ENCODE results near the gene ZAP70.

DNA sequence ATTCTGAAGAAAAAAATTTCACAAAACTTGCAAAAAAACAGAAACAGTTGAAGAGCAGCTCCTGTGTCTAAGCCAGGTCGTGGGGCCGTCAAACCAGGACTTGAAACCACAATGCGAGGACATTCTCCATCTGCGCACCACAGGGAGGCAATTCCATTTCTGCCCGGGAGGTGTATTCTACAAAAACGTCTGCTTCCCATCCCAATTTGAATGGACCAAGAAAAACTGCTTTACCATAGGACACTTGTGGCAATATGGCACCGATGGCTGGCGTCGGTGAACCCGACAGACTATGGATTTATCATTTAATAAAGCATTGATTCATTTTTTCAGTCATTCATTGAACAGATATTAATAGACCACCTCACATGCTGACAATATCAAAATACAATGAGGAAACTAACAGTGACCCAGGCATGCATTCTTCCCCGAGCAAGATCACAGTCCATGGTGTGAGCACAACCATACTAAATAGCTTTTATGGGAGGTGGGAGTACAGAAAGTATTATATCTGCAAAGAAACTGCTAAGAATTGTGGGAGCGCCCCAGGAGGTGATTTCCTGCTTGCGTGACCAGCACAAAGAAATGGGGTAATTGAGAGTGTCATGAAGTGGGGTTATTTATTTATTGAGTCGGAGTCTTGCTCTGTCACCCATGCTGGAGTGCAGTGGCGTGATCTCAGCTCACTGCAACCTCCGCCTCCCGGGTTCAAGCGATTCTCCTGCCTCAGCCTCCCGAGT is 10.5 kb upstream of the ZAP70 start:
- no peak for TF ChIP-seq POLR2AphosphoS5 (IDR thresholded peaks at IDR 0.05)
- TF ChIP-seq, protein P1, sequence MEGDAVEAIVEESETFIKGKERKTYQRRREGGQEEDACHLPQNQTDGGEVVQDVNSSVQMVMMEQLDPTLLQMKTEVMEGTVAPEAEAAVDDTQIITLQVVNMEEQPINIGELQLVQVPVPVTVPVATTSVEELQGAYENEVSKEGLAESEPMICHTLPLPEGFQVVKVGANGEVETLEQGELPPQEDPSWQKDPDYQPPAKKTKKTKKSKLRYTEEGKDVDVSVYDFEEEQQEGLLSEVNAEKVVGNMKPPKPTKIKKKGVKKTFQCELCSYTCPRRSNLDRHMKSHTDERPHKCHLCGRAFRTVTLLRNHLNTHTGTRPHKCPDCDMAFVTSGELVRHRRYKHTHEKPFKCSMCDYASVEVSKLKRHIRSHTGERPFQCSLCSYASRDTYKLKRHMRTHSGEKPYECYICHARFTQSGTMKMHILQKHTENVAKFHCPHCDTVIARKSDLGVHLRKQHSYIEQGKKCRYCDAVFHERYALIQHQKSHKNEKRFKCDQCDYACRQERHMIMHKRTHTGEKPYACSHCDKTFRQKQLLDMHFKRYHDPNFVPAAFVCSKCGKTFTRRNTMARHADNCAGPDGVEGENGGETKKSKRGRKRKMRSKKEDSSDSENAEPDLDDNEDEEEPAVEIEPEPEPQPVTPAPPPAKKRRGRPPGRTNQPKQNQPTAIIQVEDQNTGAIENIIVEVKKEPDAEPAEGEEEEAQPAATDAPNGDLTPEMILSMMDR (IDR thresholded peaks at IDR 0.05 in 8 of 11, conservative IDR thresholded peaks at IDR 0.05 in 3 of 11): no peak
- no peak for TF ChIP-seq POLR2A (IDR thresholded peaks at IDR 0.05)

Measured in spleen (tissue), 7 donors.